Stimulated activated CD4-positive, alpha-beta T cell treated with anti-CD3 and anti-CD28 coated beads, TNF-alpha, amount 100 ng/mL, for 48 hours (primary cell): Measurements from ENCODE around the gene F10.
"Not testable (repeated sequence)": the region's sequence is repeated elsewhere in the genome, so short reads cannot be mapped to it uniquely, and the experiment has no call there.

Experiments
- DNase-seq, 3 donors: peaks; one replicate each; pipeline ENCODE4 v3.0.0-alpha.2; 2020; ENCODE audit warnings: low read depth in 3 of 3

Gene F10

GRCh38 chr13:113122550-113123225 lies at the start of gene F10:
Gene F10, plus strand, starts transcription at chr13:113122799. Its CDS starts 57 bp downstream, at chr13:113122856.
- no peak for DNase-seq

DNA sequence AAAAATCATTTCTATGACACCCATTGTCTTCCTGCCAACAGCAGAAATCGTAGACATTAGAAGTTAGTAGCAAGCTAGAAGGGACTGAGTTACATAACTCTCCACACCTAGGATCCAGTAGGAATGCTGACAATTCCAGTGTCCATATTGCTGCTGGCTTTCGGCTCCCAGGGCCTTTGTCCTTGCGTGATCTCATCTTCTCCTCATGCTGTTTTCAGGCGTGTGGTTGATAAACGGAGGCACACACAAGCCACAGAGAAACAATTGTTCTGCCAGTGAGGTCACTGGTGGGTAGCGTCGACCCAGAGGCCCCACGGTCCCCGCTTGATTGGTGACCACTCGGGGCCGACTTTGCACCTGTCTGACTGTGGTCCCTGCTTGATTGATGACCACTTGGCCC lies 48.7 kb upstream of the F10 start:
- DNase-seq: no peak

DNA sequence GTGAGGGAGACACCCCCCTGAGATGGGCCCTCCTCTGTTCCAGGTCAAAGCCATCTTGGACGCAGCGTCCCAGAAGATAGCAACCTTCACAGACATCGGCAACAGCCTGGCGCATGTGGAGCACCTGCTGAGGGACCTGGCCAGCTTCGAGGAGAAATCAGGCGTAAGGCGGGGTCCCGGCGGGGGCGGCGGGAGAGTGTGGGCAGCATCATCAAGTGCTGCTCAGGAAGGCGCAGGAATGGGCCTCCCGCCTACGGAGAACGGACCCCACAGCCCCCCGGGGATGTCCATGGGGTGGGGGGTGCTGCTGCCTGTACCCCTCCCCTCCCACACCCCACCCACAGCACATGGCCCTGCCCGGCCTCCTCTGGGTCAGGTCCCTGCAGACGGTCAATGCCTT lies 48.2 kb upstream of the F10 start:
- no peak for DNase-seq

- DNase-seq: no peak
Measured at GRCh38 chr13:113074876-113075275, 47.7 kb upstream of the F10 start.

DNA sequence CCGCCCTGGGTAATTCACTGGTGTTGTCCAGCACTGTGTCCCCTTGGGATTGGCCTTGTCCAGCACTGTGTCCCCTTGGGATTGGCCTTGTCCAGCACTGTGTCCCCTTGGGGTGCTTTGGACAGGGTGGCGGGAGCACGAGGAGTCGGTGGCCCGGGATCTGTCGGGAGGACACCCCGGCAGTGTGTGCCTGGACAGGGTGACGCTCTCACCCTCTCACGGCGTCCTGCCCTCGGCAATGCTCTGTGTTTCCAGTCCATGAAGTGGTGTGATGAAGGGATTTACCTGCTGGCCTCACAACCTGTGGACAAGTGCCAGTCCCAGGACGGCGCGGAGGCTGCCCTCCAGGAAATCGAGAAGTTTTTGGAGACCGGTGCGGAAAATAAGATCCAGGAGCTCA lies 46.9 kb upstream of the F10 start:
- no peak for DNase-seq

GRCh38 chr13:113076681-113077401 lies 45.8 kb upstream of the F10 start:
- DNase-seq: no peak

DNA sequence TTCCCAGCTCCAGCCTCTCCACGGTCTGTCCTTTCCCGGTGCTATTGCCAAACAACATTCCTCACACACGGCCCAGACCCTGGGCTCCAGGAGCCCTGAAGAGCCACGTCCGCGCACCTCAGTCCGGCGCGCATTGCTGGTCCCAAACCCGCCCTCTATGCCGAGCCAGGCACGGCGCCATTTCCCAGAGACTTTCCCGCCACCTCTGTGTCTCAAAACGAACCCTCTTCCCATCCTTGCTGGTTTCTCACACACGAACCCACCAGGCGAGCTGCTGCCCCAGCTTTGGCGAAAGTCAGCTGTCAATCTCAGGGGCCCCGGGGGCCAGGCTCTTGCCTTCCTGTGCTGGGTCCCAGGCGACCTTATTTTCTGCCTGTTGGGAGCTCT lies 45.0 kb upstream of the F10 start:
- DNase-seq: no peak

- no peak for DNase-seq
Measured at GRCh38 chr13:113077953-113078901, 44.4 kb upstream of the F10 start.

DNA sequence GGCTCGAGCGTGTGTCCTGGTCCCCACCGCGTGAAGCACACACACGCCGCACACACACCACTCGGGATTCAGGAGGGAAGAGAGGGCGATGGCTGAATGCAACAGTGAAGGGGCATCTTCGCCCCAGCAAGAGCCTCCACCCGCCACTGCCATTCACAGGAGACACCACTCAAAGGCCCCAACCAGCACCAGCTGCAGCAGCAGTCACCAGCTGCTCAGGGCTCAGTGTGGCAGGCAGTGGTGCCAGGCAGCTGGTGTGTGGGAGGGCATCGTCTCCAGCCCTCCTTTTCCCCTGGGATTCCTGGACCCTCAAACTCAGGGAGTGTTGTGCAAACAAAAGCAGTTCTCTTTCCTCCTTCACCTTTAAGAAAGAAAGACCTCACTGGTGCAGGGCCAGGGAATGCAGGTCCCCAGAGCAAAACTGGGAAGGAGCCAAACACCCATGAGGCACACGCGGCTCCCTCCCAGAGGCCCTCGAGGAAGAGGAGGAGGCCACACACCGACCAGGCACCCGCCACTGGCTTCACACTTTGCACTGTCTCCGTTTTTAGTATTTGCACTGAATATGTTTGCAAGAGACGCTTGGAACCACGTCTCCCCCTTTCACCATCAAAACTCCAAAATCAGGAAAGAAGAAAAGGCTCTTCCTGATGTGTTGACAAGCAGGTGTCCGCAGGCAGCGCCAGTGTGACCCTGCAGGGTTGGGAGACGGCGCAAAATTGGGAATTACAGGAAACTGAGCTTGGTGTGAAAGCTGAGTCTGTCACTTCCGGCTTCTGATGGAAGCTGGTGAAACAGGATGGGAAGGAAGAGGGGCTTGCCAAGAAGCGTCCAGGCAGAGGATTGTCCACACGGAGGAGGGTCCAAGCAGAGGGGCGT lies 43.5 kb upstream of the F10 start:
- DNase-seq: no peak

- DNase-seq: not testable (repeated sequence)
Measured at GRCh38 chr13:113079781-113080080, 42.9 kb upstream of the F10 start.

- DNase-seq: no peak
Measured at GRCh38 chr13:113080361-113080831, 42.2 kb upstream of the F10 start.

DNA sequence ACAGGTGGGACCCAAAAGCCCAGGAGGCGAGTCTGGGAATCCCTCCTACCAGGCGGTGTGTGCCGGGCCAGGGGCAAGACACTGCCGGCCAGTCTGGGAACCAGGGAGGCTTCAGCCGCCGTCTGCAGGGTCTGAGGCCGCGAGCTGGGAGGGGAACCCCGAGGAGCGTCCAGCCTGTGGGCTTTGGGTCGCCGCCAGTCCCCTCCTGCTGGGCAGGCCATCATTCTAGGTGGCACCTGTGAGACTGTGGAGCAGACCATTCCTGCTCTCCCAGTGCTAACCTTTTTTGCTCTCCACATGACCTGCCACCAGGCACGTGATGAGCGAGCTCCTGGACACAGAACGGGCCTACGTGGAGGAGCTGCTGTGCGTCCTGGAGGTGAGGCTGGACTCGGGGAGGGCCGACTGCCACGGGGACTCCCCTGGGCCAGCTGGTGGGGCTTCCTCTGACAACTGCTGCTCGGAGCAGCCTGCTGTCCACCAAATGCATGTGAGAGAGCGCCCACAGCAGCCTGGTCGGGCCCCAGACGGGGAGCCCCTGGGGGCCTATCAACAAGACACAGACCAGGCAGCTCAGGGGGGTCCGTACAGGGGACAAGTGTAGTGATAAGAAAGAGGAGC lies 41.6 kb upstream of the F10 start:
- DNase-seq: no peak

- DNase-seq: no peak
Measured at GRCh38 chr13:113082198-113083021, 40.2 kb upstream of the F10 start.

- DNase-seq: no peak
Measured at GRCh38 chr13:113083022-113083373, 39.6 kb upstream of the F10 start.

GRCh38 chr13:113083402-113084061 lies 39.1 kb upstream of the F10 start:
- DNase-seq: no peak

GRCh38 chr13:113084094-113084942 lies 38.3 kb upstream of the F10 start:
- DNase-seq: no peak

DNA sequence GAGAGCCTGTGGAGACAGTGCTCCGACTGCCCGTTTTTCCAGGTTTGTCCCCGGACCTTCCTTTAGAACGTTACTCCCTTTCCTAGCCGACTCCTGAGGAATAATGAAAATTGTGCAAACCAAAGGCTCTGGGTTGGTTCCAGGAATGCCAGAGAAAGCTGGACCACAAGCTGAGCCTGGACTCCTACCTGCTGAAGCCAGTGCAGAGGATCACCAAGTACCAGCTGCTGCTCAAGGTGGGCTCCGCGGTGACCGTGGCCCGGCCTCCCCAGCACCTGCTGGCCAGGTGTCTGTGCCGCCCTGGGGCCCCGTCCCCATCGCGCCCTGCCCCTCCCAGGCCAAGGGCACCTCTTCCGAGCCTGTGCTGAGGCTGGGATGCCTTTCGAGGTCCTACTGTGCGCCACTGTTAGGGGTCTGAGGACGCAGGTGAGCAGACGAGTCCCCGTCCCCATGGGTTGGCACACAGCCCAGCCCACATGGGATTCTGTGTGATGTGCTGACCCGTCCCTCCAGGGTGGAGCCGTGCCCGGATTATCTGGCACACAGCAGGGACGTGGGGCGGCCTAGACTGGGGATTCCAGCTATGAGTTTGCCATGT lies 37.6 kb upstream of the F10 start:
- DNase-seq: no peak

DNA sequence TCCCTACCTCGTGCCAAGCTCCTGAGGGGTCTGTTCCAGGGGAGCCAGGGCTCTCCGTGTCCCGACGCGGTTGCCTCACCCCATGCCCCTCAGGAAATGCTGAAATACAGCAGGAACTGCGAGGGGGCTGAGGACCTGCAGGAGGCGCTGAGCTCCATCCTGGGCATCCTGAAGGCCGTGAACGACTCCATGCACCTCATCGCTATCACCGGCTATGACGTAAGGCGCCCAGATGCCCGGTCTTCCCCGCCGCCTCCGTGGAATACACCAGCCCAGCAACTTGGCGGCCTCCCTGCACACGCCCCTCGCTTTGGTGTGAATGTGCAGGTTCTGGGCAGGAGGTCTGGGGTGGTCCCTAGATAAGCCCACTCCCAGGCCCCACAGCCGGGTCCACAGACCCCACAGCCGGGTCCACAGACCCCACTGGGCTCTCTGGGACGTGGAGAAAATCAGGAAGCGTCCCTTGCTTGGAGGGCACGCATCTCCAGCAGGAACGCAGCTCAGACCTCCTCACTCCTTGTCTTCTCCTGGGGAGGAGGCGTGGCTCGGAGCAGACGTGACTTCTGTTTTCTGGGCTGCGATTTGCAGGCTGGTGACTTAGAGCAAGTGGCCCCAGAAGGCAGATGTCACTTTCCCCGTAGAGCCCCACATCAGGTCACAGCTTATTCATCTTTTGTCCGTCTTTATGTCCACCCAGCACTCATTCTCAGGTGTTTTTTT lies 36.4 kb upstream of the F10 start:
- DNase-seq: no peak
